HUDEP-2 (cell line): ENCODE data around the gene SYNPO.
A peak's percentile ranks its signal among the peaks of the same experiment; 100 is the strongest.

ENCODE experiments used
- DNase-seq, 76 experiments: peaks; one replicate each; lab custom pipeline; 2025; ENCODE audit not compliant: unreplicated experiment in 76 of 76; lab: John Stamatoyannopoulos, UW

SYNPO gene

DNA sequence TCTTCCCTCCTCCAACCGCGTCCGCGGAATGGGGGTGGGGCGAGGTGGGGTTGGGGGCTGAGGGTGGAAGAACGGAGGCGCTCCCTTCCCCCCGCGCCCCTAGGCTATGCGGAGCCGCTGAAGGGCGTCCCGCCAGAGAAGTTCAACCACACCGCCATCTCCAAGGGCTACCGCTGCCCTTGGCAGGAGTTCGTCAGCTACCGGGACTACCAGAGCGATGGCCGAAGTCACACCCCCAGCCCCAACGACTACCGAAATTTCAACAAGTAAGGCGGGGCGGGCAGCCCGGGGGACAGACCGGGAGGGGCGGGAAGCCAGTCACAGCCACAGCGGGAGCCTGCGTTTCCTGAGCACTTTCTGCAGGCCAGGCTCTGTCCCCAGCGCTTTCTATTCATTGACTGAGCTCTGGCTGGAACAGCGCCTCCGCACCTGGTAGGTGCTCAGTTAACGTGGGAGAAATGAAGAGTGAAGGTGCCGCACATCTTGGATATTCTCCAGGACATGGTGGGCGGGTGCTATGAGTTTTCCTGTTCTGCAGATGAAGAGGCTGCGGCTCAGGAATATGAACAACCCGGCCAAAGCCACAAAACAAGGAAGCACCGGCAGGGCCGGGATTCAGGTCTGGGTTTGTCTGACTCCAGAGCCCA lies 31.9 kb downstream of the SYNPO start:
- no peak for DNase-seq

GRCh38 chr5:150672884-150673275 lies 32.4 kb downstream of the SYNPO start:
- no peak for DNase-seq

DNA sequence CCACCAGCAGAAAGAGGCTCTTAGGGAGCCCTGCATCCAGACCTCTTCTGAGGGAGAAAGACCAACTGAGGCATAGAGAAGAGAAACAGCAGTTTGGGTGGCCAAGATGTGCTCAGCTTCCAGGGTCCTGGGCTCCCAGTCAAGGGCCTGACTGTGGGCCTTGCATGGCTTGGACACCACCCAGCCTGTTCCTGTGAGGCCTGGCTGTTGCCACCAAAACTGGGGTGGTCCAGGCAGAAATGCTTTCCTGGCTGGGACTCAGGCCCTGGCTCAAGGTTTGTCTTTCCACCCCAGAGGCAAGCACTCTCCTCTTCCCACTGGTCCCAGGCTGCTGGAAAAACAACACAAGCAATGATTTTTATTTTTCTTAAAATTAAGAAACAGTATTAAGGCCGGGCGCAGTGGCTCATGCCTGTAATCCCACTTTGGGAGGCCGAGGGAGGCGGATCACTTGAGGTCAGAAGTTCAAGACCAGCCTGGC lies 33.9 kb downstream of the SYNPO start:
- no peak for DNase-seq

GRCh38 chr5:150675069-150675468 lies 34.6 kb downstream of the SYNPO start:
- DNase-seq, result no peak

DNA sequence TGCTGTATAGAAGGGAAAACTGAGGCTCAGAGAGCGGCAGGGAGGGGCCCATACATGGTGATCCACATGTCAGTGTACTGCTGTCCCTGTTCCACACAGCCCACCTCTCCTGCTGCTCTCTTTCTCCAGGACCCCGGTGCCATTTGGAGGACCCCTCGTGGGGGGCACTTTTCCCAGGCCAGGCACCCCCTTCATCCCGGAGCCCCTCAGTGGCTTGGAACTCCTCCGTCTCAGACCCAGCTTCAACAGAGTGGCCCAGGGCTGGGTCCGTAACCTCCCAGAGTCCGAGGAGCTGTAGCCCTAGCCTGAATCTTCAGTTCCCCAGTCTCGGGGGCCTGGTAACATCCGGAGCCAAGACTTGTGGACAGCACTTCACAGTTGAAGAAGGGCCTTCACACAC lies 36.1 kb downstream of the SYNPO start:
- DNase-seq, result no peak

- DNase-seq, result no peak
Measured at GRCh38 chr5:150689120-150689519, 48.7 kb downstream of the SYNPO start.

DNA sequence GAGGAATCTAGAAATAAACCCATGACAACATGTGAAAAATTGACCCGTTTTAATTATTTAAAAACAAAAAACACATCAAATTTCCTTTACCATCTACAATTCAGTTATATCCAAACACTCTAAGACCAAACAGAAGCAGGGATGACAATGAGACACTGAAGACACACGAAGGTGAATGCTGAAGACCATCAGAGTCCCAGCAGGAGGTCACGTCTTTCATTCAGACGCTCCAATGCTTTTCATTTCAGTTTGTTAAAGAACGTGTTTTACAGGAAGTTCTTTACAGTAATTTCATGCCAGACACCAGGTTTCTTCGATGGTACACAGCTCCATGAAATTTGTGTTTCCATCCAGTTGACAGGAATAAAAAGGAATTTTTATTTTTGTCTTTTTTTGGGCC lies 50.3 kb downstream of the SYNPO start:
- no peak for DNase-seq

DNA sequence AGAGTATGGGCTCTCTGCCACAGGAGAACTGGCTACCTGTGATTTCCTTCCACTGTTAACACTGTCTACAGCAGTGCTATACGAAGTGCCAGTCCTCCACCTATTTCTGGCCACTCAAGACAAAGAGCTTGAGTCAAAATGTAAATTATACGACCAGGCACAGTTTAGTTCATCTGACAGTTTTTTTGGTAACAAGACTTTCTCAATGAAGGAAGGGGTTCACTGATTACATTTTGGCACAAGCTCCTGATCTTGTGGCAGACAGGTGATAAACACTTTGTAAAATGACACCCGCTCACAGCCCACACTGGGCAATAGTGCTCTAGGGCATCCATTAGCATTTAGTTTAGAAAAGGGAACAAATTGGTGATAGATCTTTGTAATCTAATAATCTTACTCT lies 51.8 kb downstream of the SYNPO start:
- DNase-seq, result no peak

DNA sequence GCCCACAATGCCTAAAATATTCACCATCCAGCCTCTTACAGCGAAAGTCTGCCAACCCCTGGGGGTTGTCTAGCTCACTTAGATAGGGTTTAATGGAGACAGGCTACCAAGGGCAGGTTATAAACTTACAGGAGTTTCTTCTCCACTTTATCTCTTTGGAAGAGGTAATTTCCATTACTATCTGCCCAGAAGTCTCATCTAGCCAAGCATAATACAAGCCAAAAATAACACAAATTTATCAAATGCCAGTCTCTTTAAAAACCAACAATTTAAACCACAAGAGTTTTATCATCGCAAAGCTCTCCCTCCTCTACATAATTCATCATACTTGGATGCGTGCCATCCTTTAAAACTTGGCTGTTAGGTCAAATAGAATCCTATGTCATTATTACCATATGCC lies 54.2 kb downstream of the SYNPO start:
- peak in 17 of 76 experiments; percentile 3 to 60 (median 15) for DNase-seq

DNA sequence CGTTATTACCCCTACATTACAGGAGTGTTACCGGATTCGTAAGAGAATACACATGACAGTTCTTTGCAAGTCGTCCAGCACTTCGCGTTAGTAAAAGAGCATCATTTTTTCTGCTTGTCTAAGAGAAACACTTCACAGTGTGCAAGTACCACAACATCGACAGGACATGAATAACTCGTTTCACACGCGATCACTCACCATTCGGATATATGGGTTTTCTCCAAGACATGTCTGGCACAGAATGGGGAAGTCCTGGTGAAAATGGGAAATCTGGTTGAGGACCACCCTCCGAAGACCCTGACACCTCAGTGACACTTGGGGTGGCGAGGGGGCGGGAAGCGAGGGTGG lies 59.8 kb downstream of the SYNPO start:
- no peak for DNase-seq

DNA sequence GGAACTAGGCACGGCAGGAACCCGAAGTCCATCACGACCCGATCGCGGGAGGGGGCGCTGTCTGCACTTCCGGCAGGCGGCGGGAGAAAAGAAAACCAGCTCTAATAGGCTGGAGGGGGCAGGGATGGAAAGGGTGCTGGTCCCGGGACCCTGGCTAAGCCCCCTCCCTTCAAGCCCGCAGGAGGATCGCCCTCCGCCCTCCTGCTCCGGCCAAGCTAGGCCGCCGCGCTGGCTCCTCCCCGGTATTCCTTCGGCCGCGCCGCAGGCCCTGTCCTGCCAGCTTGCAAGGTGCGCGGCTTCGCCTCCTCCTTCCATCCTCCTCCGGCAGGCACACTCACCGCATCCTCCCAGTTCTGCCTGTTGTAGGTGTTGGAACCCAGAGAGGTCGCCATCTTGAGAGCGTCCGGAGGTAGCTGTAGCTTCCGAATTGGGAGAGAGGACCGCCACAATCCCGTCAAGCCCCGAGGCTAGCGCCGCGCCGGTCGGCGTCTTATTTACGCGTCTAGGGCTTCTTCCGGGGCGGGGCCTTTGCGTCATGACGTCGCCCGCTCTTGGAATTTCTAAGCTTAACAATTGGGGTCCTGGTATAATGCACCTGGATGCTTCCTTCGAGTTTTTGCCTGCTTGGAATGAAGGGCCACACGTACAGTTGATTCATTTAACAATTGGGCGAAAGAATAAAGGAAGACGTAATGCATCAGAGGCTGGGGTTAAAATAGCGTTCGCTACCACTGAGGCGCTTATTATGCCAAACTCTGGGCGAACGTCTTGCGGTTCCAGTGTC lies 60.3 kb downstream of the SYNPO start, which contains the start of gene RBM22:
Gene RBM22 (minus strand): TSS at position 469 of the 784 bp plus-strand sequence. CDS start 77 bp downstream, at position 392.
- DNase-seq, result peak in 75 of 76 experiments; percentile 3 to 88 (median 74)

DNA sequence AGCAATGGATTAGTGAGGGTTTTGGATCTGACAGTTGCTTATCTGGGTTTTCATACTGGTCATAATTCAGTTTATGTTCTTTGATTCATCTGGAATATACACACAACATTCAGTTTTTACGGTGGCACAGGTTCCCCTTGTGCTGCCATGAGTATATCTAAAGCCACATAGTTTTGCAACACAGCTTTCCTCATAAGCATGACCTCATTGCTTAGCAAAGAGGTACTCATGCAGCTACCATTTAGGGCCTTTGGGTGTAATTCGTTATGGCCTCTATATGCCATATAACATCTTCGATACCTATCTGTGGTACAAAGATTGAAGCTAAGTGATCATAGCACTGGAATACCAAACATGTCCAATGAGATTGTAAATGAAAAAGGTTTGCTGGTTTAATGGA lies 63.3 kb downstream of the SYNPO start:
- no peak for DNase-seq

DNA sequence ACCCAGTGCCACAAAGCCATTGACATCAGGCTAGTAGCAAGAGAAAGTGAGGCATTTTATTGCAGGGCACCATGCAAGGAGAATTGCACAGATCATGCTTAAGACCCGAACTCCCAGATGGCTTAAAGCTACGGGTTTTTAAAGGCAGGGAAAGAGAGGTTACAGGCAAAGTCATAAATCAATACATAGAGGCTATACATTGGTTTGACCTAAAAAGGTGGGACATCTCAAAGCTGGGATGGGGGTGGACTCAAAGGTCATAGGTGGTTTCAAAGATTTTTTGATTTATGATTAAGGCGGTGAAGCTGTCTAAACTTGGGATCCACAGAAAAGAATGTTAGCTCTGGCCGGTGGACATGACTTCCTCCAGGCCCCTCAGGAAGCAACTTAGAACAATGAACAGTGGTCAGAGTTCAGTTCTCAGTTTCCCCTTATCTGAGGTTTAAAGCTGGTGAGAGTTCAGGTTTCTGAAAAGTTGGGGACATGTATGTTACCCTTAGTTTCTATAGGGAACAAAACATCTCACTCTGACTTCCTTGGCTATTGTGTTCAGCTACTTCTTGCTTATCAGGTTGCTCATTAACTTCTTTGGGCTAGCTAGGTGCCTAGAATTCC lies 66.4 kb downstream of the SYNPO start:
- no peak for DNase-seq
